Measurements from ENCODE around the gene RAB40C.
A peak's percentile ranks its signal among the peaks of the same experiment; 100 is the strongest.

RAB40C gene

GRCh38 chr16:566475-567372 lies 23.1 kb upstream of the RAB40C start, which contains the start of gene NHLRC4:
NHLRC4 (plus strand) TSS chr16:567005; CDS start chr16:568048, 1,043 bp downstream.
- H3K36me3 Mint-ChIP-seq, result no peaks in the 10 kb centered on the region
- H3K4me1 Mint-ChIP-seq, result peaks cover 27% of the 10 kb centered on the region
- no peaks in the 10 kb centered on the region for H3K27me3 Mint-ChIP-seq
- peak within 1 kb of the TSS; percentile 74 for H3K4me3 Mint-ChIP-seq
- H3K9me3 Mint-ChIP-seq, result no peaks in the 10 kb centered on the region
- H3K27ac Mint-ChIP-seq, result peak within 1 kb of the TSS; percentile 82

- H3K27me3 Mint-ChIP-seq, result no peaks in the 10 kb centered on the region
- H3K4me3 Mint-ChIP-seq, result peak overlapping the region; percentile 74
- H3K9me3 Mint-ChIP-seq, result no peaks in the 10 kb centered on the region
- peaks cover 31% of the 10 kb centered on the region for H3K4me1 Mint-ChIP-seq
- H3K27ac Mint-ChIP-seq, result peak overlapping the region; percentile 82
- no peaks in the 10 kb centered on the region for H3K36me3 Mint-ChIP-seq
Measured at GRCh38 chr16:567373-568256, 22.3 kb upstream of the RAB40C start.

GRCh38 chr16:568401-569258 lies 21.2 kb upstream of the RAB40C start:
- Mint-ChIP-seq H3K27me3 (no peaks in the 10 kb centered on the region), H3K27ac (peak overlapping the region; percentile 86), H3K9me3 (no peaks in the 10 kb centered on the region), H3K4me1 (peaks cover 31% of the 10 kb centered on the region), H3K4me3 (peak overlapping the region; percentile 88), H3K36me3 (no peaks in the 10 kb centered on the region)

- H3K9me3 Mint-ChIP-seq, result no peaks in the 10 kb centered on the region
- peak within 1 kb of the TSS; percentile 86 for H3K27ac Mint-ChIP-seq
- H3K4me1 Mint-ChIP-seq, result peaks cover 31% of the 10 kb centered on the region
- H3K27me3 Mint-ChIP-seq, result no peaks in the 10 kb centered on the region
- H3K36me3 Mint-ChIP-seq, result no peaks in the 10 kb centered on the region
- H3K4me3 Mint-ChIP-seq, result peak within 1 kb of the TSS; percentile 88
Measured at GRCh38 chr16:569445-570254, 20.2 kb upstream of the RAB40C start, which contains the start of gene PIGQ. PIGQ (plus strand) TSS chr16:569968; CDS start chr16:574075, 4,107 bp downstream.

- Mint-ChIP-seq H3K27me3 (no peaks in the 10 kb centered on the region), H3K27ac (no peak overlapping the region), H3K36me3 (no peaks in the 10 kb centered on the region), H3K9me3 (no peaks in the 10 kb centered on the region), H3K4me3 (no peak overlapping the region), H3K4me1 (peaks cover 22% of the 10 kb centered on the region)
Measured at GRCh38 chr16:572865-573650, 16.8 kb upstream of the RAB40C start.

- peaks cover 18% of the 10 kb centered on the region for H3K4me1 Mint-ChIP-seq
- no peaks in the 10 kb centered on the region for H3K9me3 Mint-ChIP-seq
- no peak overlapping the region for H3K27ac Mint-ChIP-seq
- no peaks in the 10 kb centered on the region for H3K27me3 Mint-ChIP-seq
- no peak overlapping the region for H3K4me3 Mint-ChIP-seq
- H3K36me3 Mint-ChIP-seq, result no peaks in the 10 kb centered on the region
Measured at GRCh38 chr16:574021-574760, 15.7 kb upstream of the RAB40C start.

GRCh38 chr16:575354-576196 lies 14.3 kb upstream of the RAB40C start:
- H3K4me3 Mint-ChIP-seq, result no peak overlapping the region
- H3K36me3 Mint-ChIP-seq, result no peaks in the 10 kb centered on the region
- H3K9me3 Mint-ChIP-seq, result no peaks in the 10 kb centered on the region
- H3K27me3 Mint-ChIP-seq, result no peaks in the 10 kb centered on the region
- H3K27ac Mint-ChIP-seq, result no peak overlapping the region
- H3K4me1 Mint-ChIP-seq, result peaks cover 15% of the 10 kb centered on the region

GRCh38 chr16:576197-576822 lies 13.6 kb upstream of the RAB40C start:
- no peaks in the 10 kb centered on the region for H3K9me3 Mint-ChIP-seq
- no peaks in the 10 kb centered on the region for H3K36me3 Mint-ChIP-seq
- H3K27me3 Mint-ChIP-seq, result no peaks in the 10 kb centered on the region
- peaks cover 8% of the 10 kb centered on the region for H3K4me1 Mint-ChIP-seq
- no peak overlapping the region for H3K27ac Mint-ChIP-seq
- H3K4me3 Mint-ChIP-seq, result no peak overlapping the region

GRCh38 chr16:576823-577201 lies 13.1 kb upstream of the RAB40C start:
- Mint-ChIP-seq H3K27me3 (no peaks in the 10 kb centered on the region), H3K4me1 (peaks cover 3% of the 10 kb centered on the region), H3K27ac (no peak overlapping the region), H3K4me3 (no peak overlapping the region), H3K9me3 (no peaks in the 10 kb centered on the region), H3K36me3 (no peaks in the 10 kb centered on the region)

GRCh38 chr16:577796-578195 lies 12.1 kb upstream of the RAB40C start:
- H3K4me1 Mint-ChIP-seq, result no peaks in the 10 kb centered on the region
- H3K36me3 Mint-ChIP-seq, result no peaks in the 10 kb centered on the region
- no peak overlapping the region for H3K27ac Mint-ChIP-seq
- H3K27me3 Mint-ChIP-seq, result no peaks in the 10 kb centered on the region
- H3K9me3 Mint-ChIP-seq, result no peaks in the 10 kb centered on the region
- no peak overlapping the region for H3K4me3 Mint-ChIP-seq

- Mint-ChIP-seq H3K27me3 (no peaks in the 10 kb centered on the region), H3K4me3 (no peak overlapping the region), H3K9me3 (no peaks in the 10 kb centered on the region), H3K27ac (no peak overlapping the region), H3K36me3 (no peaks in the 10 kb centered on the region), H3K4me1 (no peaks in the 10 kb centered on the region)
Measured at GRCh38 chr16:578232-578869, 11.5 kb upstream of the RAB40C start.

GRCh38 chr16:578870-579405 lies 10.9 kb upstream of the RAB40C start:
- no peaks in the 10 kb centered on the region for H3K9me3 Mint-ChIP-seq
- no peaks in the 10 kb centered on the region for H3K27me3 Mint-ChIP-seq
- H3K4me3 Mint-ChIP-seq, result no peak overlapping the region
- H3K27ac Mint-ChIP-seq, result no peak overlapping the region
- no peaks in the 10 kb centered on the region for H3K36me3 Mint-ChIP-seq
- H3K4me1 Mint-ChIP-seq, result no peaks in the 10 kb centered on the region

Measured in activated naive CD4-positive, alpha-beta T cell treated with anti-CD3 and anti-CD28 coated beads, Interleukin-2, amount 50 U/mL, for 24 hours (primary cell).